Measurements from ENCODE around the gene KDM2A. TPM values are rescaled to one million over a fixed set of nuclear protein-coding genes. Genes with fewer than 3 reads are reported as not detected.

Gene KDM2A
- total and polyA plus RNA-seq, 5 donors, result 27.1 to 49.8 (median 46.0) TPM

GRCh38 chr11:67281552-67282150, 162.6 kb downstream of the KDM2A start:
- no peaks in the 10 kb centered on the region for H3K9me3 ChIP-seq (ENCODE audit: control insufficient read depth, low read length)
- ATAC-seq (no peak), DNase-seq (peak in 2 of 3 donors; percentile 40 to 48)
- intact Hi-C loops (cut with DNase I), result no loop called here
- peaks cover 4% of the 10 kb centered on the region for H3K4me1 ChIP-seq (ENCODE audit: control insufficient read depth, insufficient read depth, low read length)
- 88% methylated on average over 27 of the region's 27 CpGs for WGBS
- no peak overlapping the region for H3K4me3 ChIP-seq (ENCODE audit: low read length)
- H3K27ac ChIP-seq (ENCODE audit: low read length), result no peak overlapping the region
- H3K27me3 ChIP-seq (ENCODE audit: control insufficient read depth, insufficient read depth), result no peaks in the 10 kb centered on the region

- intact Hi-C loops (cut with DNase I), result no loop called here
- ATAC-seq (no peak), DNase-seq (peak in 2 of 3 donors; percentile 50 to 51)
- Histone ChIP-seq H3K27me3 (ENCODE audit: control insufficient read depth, insufficient read depth) (no peaks in the 10 kb centered on the region), H3K4me1 (ENCODE audit: control insufficient read depth, insufficient read depth, low read length) (no peaks in the 10 kb centered on the region), H3K4me3 (ENCODE audit: low read length) (no peak overlapping the region), H3K27ac (ENCODE audit: low read length) (no peak overlapping the region), H3K9me3 (ENCODE audit: control insufficient read depth, low read length) (no peaks in the 10 kb centered on the region)
- 84% methylated on average over 20 of the region's 20 CpGs for WGBS
These were observed 163.3 kb downstream of the KDM2A start for GRCh38 chr11:67282155-67282875.

- H3K27me3 ChIP-seq (ENCODE audit: control insufficient read depth, insufficient read depth), result no peaks in the 10 kb centered on the region
- intact Hi-C loops (cut with DNase I), result no loop called here
- H3K9me3 ChIP-seq (ENCODE audit: control insufficient read depth, low read length), result no peaks in the 10 kb centered on the region
- ATAC-seq, result no peak
- no peak overlapping the region for H3K4me3 ChIP-seq (ENCODE audit: low read length)
- DNase-seq, result peak; percentile 13 to 53 (median 49)
- peak overlapping the region; percentile 8 for H3K27ac ChIP-seq (ENCODE audit: low read length)
- peaks cover 1% of the 10 kb centered on the region for H3K4me1 ChIP-seq (ENCODE audit: control insufficient read depth, insufficient read depth, low read length)
- WGBS, result 91% methylated on average over 11 of the region's 11 CpGs
These were observed 163.9 kb downstream of the KDM2A start for GRCh38 chr11:67282876-67283371.

- peaks cover 4% of the 10 kb centered on the region for H3K4me1 ChIP-seq (ENCODE audit: control insufficient read depth, insufficient read depth, low read length)
- peak overlapping the region; percentile 21 for H3K27ac ChIP-seq (ENCODE audit: low read length)
These were observed 164.5 kb downstream of the KDM2A start for GRCh38 chr11:67283481-67283963.

GRCh38 chr11:67284811-67285540, 165.9 kb downstream of the KDM2A start:
- no peaks in the 10 kb centered on the region for H3K9me3 ChIP-seq (ENCODE audit: control insufficient read depth, low read length)
- no peaks in the 10 kb centered on the region for H3K27me3 ChIP-seq (ENCODE audit: control insufficient read depth, insufficient read depth)
- H3K27ac ChIP-seq (ENCODE audit: low read length), result no peak overlapping the region
- intact Hi-C loops (cut with DNase I), result no loop called here
- H3K4me1 ChIP-seq (ENCODE audit: control insufficient read depth, insufficient read depth, low read length), result peaks cover 4% of the 10 kb centered on the region
- ATAC-seq (no peak), DNase-seq (peak; percentile 14 to 58 (median 54))
- 89% methylated on average over 45 of the region's 45 CpGs for WGBS
- no peak overlapping the region for H3K4me3 ChIP-seq (ENCODE audit: low read length)

More at GRCh38 chr11:67283481-67283963, 164.5 kb downstream of the KDM2A start:
- intact Hi-C loops (cut with DNase I), result no loop called here
- DNase-seq, result peak; percentile 31 to 56 (median 43)
- WGBS, result 78% methylated on average over 13 of the region's 13 CpGs
- H3K9me3 ChIP-seq (ENCODE audit: control insufficient read depth, low read length), result no peaks in the 10 kb centered on the region
- ATAC-seq, result no peak
- H3K27me3 ChIP-seq (ENCODE audit: control insufficient read depth, insufficient read depth), result no peaks in the 10 kb centered on the region
- H3K4me3 ChIP-seq (ENCODE audit: low read length), result no peak overlapping the region

- Histone ChIP-seq H3K27me3 (ENCODE audit: control insufficient read depth, insufficient read depth) (no peaks in the 10 kb centered on the region), H3K4me1 (ENCODE audit: control insufficient read depth, insufficient read depth, low read length) (peaks cover 6% of the 10 kb centered on the region), H3K4me3 (ENCODE audit: low read length) (no peak overlapping the region), H3K27ac (ENCODE audit: low read length) (no peak overlapping the region), H3K9me3 (ENCODE audit: control insufficient read depth, low read length) (no peaks in the 10 kb centered on the region)
- intact Hi-C loops (cut with DNase I), result no loop called here
- 79% methylated on average over 39 of the region's 39 CpGs for WGBS
- peak; percentile 18 to 77 (median 56) for DNase-seq
- ATAC-seq, result no peak
These were observed 166.8 kb downstream of the KDM2A start for GRCh38 chr11:67285541-67286498.

GRCh38 chr11:67286621-67287333, 167.7 kb downstream of the KDM2A start:
- WGBS, result 73% methylated on average over 8 of the region's 8 CpGs
- peak; percentile 45 to 69 (median 61) for DNase-seq
- Histone ChIP-seq H3K4me3 (ENCODE audit: low read length) (no peak overlapping the region), H3K9me3 (ENCODE audit: control insufficient read depth, low read length) (no peaks in the 10 kb centered on the region), H3K27me3 (ENCODE audit: control insufficient read depth, insufficient read depth) (no peaks in the 10 kb centered on the region), H3K27ac (ENCODE audit: low read length) (peak overlapping the region; percentile 87), H3K4me1 (ENCODE audit: control insufficient read depth, insufficient read depth, low read length) (peaks cover 6% of the 10 kb centered on the region)
- intact Hi-C loops (cut with DNase I), result no loop called here
- ATAC-seq, result no peak

- WGBS, result 66% methylated on average over 14 of the region's 14 CpGs
- Histone ChIP-seq H3K9me3 (ENCODE audit: control insufficient read depth, low read length) (no peaks in the 10 kb centered on the region), H3K27ac (ENCODE audit: low read length) (peak overlapping the region; percentile 87), H3K4me3 (ENCODE audit: low read length) (no peak overlapping the region), H3K27me3 (ENCODE audit: control insufficient read depth, insufficient read depth) (no peaks in the 10 kb centered on the region), H3K4me1 (ENCODE audit: control insufficient read depth, insufficient read depth, low read length) (peaks cover 6% of the 10 kb centered on the region)
- DNase-seq (peak; percentile 7 to 51 (median 20)), ATAC-seq (no peak)
- intact Hi-C loops (cut with DNase I), result no loop called here
These were observed 168.5 kb downstream of the KDM2A start for GRCh38 chr11:67287355-67288197.

GRCh38 chr11:67288198-67288451, 169.1 kb downstream of the KDM2A start:
- intact Hi-C loops (cut with DNase I), result no loop called here
- DNase-seq (no peak), ATAC-seq (no peak)
- peaks cover 6% of the 10 kb centered on the region for H3K4me1 ChIP-seq (ENCODE audit: control insufficient read depth, insufficient read depth, low read length)
- WGBS, result 28% methylated on average over 4 of the region's 4 CpGs
- peak overlapping the region; percentile 87 for H3K27ac ChIP-seq (ENCODE audit: low read length)
- no peaks in the 10 kb centered on the region for H3K27me3 ChIP-seq (ENCODE audit: control insufficient read depth, insufficient read depth)
- H3K9me3 ChIP-seq (ENCODE audit: control insufficient read depth, low read length), result no peaks in the 10 kb centered on the region
- peak overlapping the region; percentile 93 for H3K4me3 ChIP-seq (ENCODE audit: low read length)
